Natural killer cell (primary cell): ENCODE data around the gene CDK17. TPM values are rescaled to one million over a fixed set of nuclear protein-coding genes. Genes with fewer than 3 reads are reported as not detected.

Experiments
- ATAC-seq, 3 donors: fragments of 150-1000 bp in 2 of 3; fragments of 200-7000 bp in 1 of 3; cut with Tn5 transposase; 1 replicate in 1 of 3; 2 replicates in 2 of 3; pipeline ENCODE4 v1.10.0; 2021; ENCODE audit warnings: mild to moderate bottlenecking in 2 of 3, moderate library complexity in 2 of 3
- DNase-seq, 2 donors: peaks; one replicate each; pipeline versions ENCODE4 v3.0.0 to v3.0.0-alpha.2; 2013 to 2021; ENCODE audit warnings: mixed read lengths in 1 of 2
- H3K27ac ChIP-seq: one replicate; pipeline ENCODE4 v1.5.1; 2013; ENCODE audit warnings: mild to moderate bottlenecking, low read length
- H3K27me3 ChIP-seq: one replicate; pipeline ENCODE4 v1.6.1; 2013; ENCODE audit warnings: low read length; ENCODE audit not compliant: control insufficient read depth, insufficient read depth
- H3K36me3 ChIP-seq: one replicate; pipeline ENCODE4 v1.6.1; 2013; ENCODE audit warnings: low read length; ENCODE audit not compliant: control insufficient read depth, insufficient read depth
- H3K4me1 ChIP-seq: one replicate; pipeline ENCODE4 v1.6.1; 2013; ENCODE audit warnings: low read length; ENCODE audit not compliant: control insufficient read depth, insufficient read depth
- H3K4me3 ChIP-seq: one replicate; pipeline ENCODE4 v1.5.1; 2013; ENCODE audit warnings: low read length
- H3K9me3 ChIP-seq: one replicate; pipeline ENCODE4 v1.6.1; 2013; ENCODE audit warnings: low read length; ENCODE audit not compliant: control insufficient read depth, insufficient read depth
- H3K27ac Mint-ChIP-seq, 2 donors: one replicate each; pipeline ENCODE4 v1.8.0; 2022; ENCODE audit warnings: mild to moderate bottlenecking in 2 of 2, mixed read lengths in 2 of 2, moderate library complexity in 1 of 2
- H3K27me3 Mint-ChIP-seq, 2 donors: one replicate each; pipeline ENCODE4 v1.8.0; 2022; ENCODE audit warnings: low read depth in 2 of 2, mixed read lengths in 2 of 2
- H3K36me3 Mint-ChIP-seq: one replicate; pipeline ENCODE4 v1.8.0; 2022; ENCODE audit warnings: mixed read lengths
- H3K4me1 Mint-ChIP-seq, 2 donors: one replicate each; pipeline ENCODE4 v1.8.0; 2022; ENCODE audit warnings: mixed read lengths in 2 of 2
- H3K4me3 Mint-ChIP-seq: one replicate; pipeline ENCODE4 v1.8.0; 2022; ENCODE audit warnings: mild to moderate bottlenecking, moderate library complexity, mixed read lengths
- H3K9me3 Mint-ChIP-seq, 2 donors: one replicate each; pipeline ENCODE4 v1.8.0; 2022; ENCODE audit warnings: mixed read lengths in 2 of 2
- WGBS: methylation state at CpG from one replicate; pipeline ENCODE4 v1.1.7; 2013; ENCODE audit warnings: missing lambda C conversion rate; ENCODE audit not compliant: insufficient coverage; 5-methylcytosine and 5-hydroxymethylcytosine counted together
- intact Hi-C: fragments of 100-400 bp; cut with micrococcal nuclease; formaldehyde crosslinking; loops from one replicate; pipeline ENCODE4 v1.14.2; 2022
- total RNA-seq, 4 donors: library from RNA; stranded (reverse); fragments of 120-200 nt in 1 of 4; gene quantifications; one replicate each; pipeline versions ENCODE4 v1.2.3 to v1.2.4, GENCODE V29; 2013 to 2022
- TF ChIP-seq, protein P1 (sequence below): fragments of 200-600 bp; IDR thresholded peaks from one replicate; pipeline ENCODE4 v1.8.0; 2022; ENCODE audit warnings: antibody characterized with exemption

The CDK17 gene
- total RNA-seq, 3 donors from 2014 or later (not counting 1 experiment from before 2014, with no cell fraction given): 199 to 234 (median 232) TPM

DNA sequence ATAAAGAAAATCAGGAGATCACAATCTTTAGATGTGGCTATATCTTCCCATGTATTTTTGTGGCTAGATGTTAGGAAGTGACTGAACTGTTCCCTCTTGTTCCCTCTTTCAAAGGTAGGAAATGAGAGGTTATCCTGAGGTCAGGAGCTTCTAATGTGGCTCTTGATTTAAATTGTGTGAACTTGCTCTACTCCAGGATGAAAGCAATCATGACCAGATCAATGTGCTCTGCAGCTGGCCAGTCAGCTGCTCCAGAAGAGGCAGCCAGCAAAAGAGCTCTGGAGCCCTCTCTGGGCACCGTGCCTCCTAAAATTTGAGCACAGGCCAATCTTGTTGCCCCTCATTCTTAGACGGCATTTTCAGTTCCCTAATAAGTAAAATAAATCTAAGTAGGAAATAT is 32.0 kb downstream of the CDK17 start:
- WGBS: 42% methylated on average over 2 of the region's 2 CpGs
- no peak for DNase-seq
- Histone ChIP-seq H3K4me3 (no peak overlapping the region), H3K36me3 (no peaks in the 10 kb centered on the region), H3K27ac (no peak overlapping the region), H3K4me1 (peaks cover 15% of the 10 kb centered on the region), H3K27me3 (no peaks in the 10 kb centered on the region), H3K9me3 (no peaks in the 10 kb centered on the region)
- no peak for ATAC-seq
- intact Hi-C loops: no loop called here
- TF ChIP-seq, protein P1, sequence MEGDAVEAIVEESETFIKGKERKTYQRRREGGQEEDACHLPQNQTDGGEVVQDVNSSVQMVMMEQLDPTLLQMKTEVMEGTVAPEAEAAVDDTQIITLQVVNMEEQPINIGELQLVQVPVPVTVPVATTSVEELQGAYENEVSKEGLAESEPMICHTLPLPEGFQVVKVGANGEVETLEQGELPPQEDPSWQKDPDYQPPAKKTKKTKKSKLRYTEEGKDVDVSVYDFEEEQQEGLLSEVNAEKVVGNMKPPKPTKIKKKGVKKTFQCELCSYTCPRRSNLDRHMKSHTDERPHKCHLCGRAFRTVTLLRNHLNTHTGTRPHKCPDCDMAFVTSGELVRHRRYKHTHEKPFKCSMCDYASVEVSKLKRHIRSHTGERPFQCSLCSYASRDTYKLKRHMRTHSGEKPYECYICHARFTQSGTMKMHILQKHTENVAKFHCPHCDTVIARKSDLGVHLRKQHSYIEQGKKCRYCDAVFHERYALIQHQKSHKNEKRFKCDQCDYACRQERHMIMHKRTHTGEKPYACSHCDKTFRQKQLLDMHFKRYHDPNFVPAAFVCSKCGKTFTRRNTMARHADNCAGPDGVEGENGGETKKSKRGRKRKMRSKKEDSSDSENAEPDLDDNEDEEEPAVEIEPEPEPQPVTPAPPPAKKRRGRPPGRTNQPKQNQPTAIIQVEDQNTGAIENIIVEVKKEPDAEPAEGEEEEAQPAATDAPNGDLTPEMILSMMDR: no peak
- H3K9me3 Mint-ChIP-seq: no peaks in the 10 kb centered on the region
- no peaks in the 10 kb centered on the region for H3K36me3 Mint-ChIP-seq
- no peaks in the 10 kb centered on the region for H3K27me3 Mint-ChIP-seq
- H3K4me3 Mint-ChIP-seq: no peak overlapping the region
- peak overlapping the region; percentile 38 to 61 for H3K27ac Mint-ChIP-seq
- peaks cover 70 to 75% of the 10 kb centered on the region in 2 donors for H3K4me1 Mint-ChIP-seq

DNA sequence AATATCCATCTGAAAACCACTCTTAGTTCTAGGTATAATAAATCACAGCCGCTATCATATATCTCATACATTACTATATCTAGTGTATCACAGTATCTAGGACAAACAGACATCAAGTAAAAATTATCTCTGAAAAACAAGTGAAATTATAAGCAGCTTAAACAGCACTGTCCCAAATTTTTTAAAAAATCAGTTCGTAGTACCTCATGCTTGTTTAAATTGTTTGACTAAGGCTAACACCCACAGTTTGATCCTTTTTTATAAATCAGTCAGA is 33.9 kb downstream of the CDK17 start:
- Histone ChIP-seq H3K4me1 (peaks cover 10% of the 10 kb centered on the region), H3K27ac (no peak overlapping the region), H3K27me3 (no peaks in the 10 kb centered on the region), H3K4me3 (no peak overlapping the region), H3K36me3 (no peaks in the 10 kb centered on the region), H3K9me3 (no peaks in the 10 kb centered on the region)
- ATAC-seq (no peak), DNase-seq (no peak)
- no peaks in the 10 kb centered on the region for H3K36me3 Mint-ChIP-seq
- peak overlapping the region; percentile 10 to 71 for H3K27ac Mint-ChIP-seq
- 86% methylated on average over 1 of the region's 2 CpGs for WGBS
- no peak overlapping the region for H3K4me3 Mint-ChIP-seq
- peaks cover 66 to 67% of the 10 kb centered on the region in 2 donors for H3K4me1 Mint-ChIP-seq
- H3K9me3 Mint-ChIP-seq: no peaks in the 10 kb centered on the region
- intact Hi-C loops: no loop called here
- TF ChIP-seq, protein P1: no peak
- H3K27me3 Mint-ChIP-seq: no peaks in the 10 kb centered on the region

DNA sequence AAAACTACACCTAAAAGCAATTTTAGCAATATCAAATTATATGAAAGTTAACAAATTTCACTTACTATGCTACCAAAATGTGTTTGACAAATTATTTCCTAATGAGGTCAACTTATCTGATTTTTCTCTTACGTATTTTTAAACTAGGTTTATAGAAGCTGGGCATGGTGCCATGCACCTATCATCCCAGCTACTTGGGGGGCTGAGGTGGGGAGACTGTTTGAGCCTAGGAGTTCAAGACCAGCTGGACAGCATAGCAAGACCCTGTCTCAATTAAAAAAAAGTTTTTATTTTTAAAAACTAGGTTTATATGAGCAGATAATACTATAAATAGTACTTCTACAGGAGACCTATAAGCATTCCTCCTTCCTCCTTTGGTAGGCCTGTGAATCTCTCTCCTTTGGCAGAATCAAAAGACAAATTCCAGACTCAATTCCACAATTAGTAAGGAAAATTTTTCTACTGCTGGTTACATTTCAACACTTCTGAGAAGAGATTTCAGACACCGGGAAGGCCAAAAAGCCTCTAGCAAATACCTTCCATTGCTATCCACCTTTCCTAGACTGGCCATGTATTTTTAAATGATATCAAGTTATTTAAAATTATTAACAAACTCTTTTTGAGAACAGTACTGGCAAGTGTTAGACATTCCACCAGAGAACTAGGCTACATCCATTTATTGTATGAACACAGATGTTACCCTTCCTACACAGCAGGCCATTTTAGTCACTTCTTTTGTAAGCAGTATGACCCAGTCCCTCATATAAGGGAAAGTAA is 34.4 kb downstream of the CDK17 start:
- no peaks in the 10 kb centered on the region for H3K27me3 ChIP-seq
- H3K4me1 ChIP-seq: peaks cover 13% of the 10 kb centered on the region
- Mint-ChIP-seq H3K4me3 (peak overlapping the region; percentile 31), H3K9me3 (no peaks in the 10 kb centered on the region), H3K27me3 (no peaks in the 10 kb centered on the region), H3K4me1 (peaks cover 66 to 67% of the 10 kb centered on the region in 2 donors), H3K27ac (peak overlapping the region; percentile 10 to 71), H3K36me3 (no peaks in the 10 kb centered on the region)
- no peak overlapping the region for H3K27ac ChIP-seq
- DNase-seq (no peak), ATAC-seq (peak in 1 of 3 donors; percentile 14)
- WGBS: no CpG with 5 or more reads among the region's 2 CpGs
- no peaks in the 10 kb centered on the region for H3K9me3 ChIP-seq
- H3K36me3 ChIP-seq: no peaks in the 10 kb centered on the region
- intact Hi-C loops: no loop called here
- TF ChIP-seq, protein P1: no peak
- no peak overlapping the region for H3K4me3 ChIP-seq
